ENCODE data around the gene TOP3B. TPM values are rescaled to one million over a fixed set of nuclear protein-coding genes. Genes with fewer than 3 reads are reported as not detected.

The TOP3B gene
- total RNA-seq, 1 donor from 2014 or later, result 53.9 TPM

DNA sequence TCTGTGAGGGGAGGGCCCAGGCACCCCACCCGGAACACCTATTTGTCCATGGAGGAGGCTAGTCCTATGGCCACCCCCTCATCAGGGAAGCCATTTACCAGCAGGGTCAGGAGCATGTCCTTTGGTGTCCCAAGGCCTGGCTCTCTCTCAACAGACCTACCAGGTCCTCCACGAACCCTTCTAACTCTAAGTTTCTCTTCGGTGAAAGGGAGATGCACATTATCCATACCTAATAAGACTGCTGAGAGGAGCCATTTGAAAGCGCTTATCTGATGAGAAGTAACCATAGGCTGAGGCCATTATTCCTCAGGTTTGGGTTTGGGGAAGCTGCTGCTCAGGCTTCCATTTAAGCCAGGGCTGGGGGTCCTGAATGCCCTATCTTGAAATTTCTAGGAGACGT is 9.2 kb upstream of the TOP3B start:
- no peak for DNase-seq (ENCODE audit: low spot score)
- no peaks in the 10 kb centered on the region for H3K36me3 Mint-ChIP-seq
- Histone ChIP-seq H3F3A (ENCODE audit: low read depth) (no peaks in the 10 kb centered on the region), H3K79me2 (ENCODE audit: low read depth) (no peaks in the 10 kb centered on the region), H3K9ac (no peak overlapping the region), H3K4me1 (no peaks in the 10 kb centered on the region), H3K36me3 (no peaks in the 10 kb centered on the region), H3K27me3 (peaks cover 100% of the 10 kb centered on the region), H4K20me1 (ENCODE audit: low read depth) (no peaks in the 10 kb centered on the region), H3K4me3 (no peak overlapping the region), H3K9me3 (ENCODE audit: low read depth) (no peaks in the 10 kb centered on the region), H3K4me2 (no peak overlapping the region), H3K27ac (no peak overlapping the region), H2AFZ (replicated peaks) (no peak overlapping the region)
- no peak overlapping the region for H3K4me3 Mint-ChIP-seq
- no peaks in the 10 kb centered on the region for H3K9me3 Mint-ChIP-seq
- peaks cover 13% of the 10 kb centered on the region for H3K27me3 Mint-ChIP-seq (ENCODE audit: insufficient read depth, low read depth)
- TF ChIP-seq, protein P1, sequence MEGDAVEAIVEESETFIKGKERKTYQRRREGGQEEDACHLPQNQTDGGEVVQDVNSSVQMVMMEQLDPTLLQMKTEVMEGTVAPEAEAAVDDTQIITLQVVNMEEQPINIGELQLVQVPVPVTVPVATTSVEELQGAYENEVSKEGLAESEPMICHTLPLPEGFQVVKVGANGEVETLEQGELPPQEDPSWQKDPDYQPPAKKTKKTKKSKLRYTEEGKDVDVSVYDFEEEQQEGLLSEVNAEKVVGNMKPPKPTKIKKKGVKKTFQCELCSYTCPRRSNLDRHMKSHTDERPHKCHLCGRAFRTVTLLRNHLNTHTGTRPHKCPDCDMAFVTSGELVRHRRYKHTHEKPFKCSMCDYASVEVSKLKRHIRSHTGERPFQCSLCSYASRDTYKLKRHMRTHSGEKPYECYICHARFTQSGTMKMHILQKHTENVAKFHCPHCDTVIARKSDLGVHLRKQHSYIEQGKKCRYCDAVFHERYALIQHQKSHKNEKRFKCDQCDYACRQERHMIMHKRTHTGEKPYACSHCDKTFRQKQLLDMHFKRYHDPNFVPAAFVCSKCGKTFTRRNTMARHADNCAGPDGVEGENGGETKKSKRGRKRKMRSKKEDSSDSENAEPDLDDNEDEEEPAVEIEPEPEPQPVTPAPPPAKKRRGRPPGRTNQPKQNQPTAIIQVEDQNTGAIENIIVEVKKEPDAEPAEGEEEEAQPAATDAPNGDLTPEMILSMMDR (IDR thresholded peaks at IDR 0.05), result no peak
- TF ChIP-seq EZH2phosphoT487 (IDR thresholded peaks at IDR 0.05) (no peak), EZH2 (IDR thresholded peaks at IDR 0.05) (no peak)
- no peak overlapping the region for H3K27ac Mint-ChIP-seq
- peaks cover 6% of the 10 kb centered on the region for H3K4me1 Mint-ChIP-seq

DNA sequence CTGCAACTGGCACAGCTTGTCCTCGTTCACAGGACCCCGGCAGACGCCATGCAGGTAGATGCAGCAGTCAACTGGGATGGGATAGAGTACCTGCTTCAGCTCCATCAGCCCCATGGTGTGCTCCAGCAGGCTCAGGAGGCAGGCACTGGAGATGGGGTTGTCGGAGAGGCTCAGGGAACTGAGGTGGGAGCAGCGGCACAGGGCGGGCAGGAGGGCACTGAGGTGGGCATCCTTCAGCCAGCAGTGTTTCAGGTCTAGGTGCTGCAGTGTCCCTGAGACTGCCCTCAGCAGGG is 8.7 kb upstream of the TOP3B start:
- Histone ChIP-seq H2AFZ (replicated peaks) (no peak overlapping the region), H3K27ac (no peak overlapping the region), H3K4me3 (no peak overlapping the region), H3K9ac (no peak overlapping the region), H4K20me1 (ENCODE audit: low read depth) (no peaks in the 10 kb centered on the region), H3K4me2 (no peak overlapping the region), H3K36me3 (no peaks in the 10 kb centered on the region), H3K4me1 (no peaks in the 10 kb centered on the region), H3K79me2 (ENCODE audit: low read depth) (no peaks in the 10 kb centered on the region), H3K27me3 (peaks cover 100% of the 10 kb centered on the region), H3F3A (ENCODE audit: low read depth) (no peaks in the 10 kb centered on the region), H3K9me3 (ENCODE audit: low read depth) (no peaks in the 10 kb centered on the region)
- TF ChIP-seq, protein P1 (IDR thresholded peaks at IDR 0.05), result no peak
- TF ChIP-seq EZH2phosphoT487 (IDR thresholded peaks at IDR 0.05) (no peak), EZH2 (IDR thresholded peaks at IDR 0.05) (no peak)
- no peaks in the 10 kb centered on the region for H3K36me3 Mint-ChIP-seq
- H3K9me3 Mint-ChIP-seq, result no peaks in the 10 kb centered on the region
- no peak overlapping the region for H3K4me3 Mint-ChIP-seq
- no peak for DNase-seq (ENCODE audit: low spot score)
- H3K4me1 Mint-ChIP-seq, result peaks cover 6% of the 10 kb centered on the region
- no peak overlapping the region for H3K27ac Mint-ChIP-seq
- H3K27me3 Mint-ChIP-seq (ENCODE audit: insufficient read depth, low read depth), result peaks cover 13% of the 10 kb centered on the region

DNA sequence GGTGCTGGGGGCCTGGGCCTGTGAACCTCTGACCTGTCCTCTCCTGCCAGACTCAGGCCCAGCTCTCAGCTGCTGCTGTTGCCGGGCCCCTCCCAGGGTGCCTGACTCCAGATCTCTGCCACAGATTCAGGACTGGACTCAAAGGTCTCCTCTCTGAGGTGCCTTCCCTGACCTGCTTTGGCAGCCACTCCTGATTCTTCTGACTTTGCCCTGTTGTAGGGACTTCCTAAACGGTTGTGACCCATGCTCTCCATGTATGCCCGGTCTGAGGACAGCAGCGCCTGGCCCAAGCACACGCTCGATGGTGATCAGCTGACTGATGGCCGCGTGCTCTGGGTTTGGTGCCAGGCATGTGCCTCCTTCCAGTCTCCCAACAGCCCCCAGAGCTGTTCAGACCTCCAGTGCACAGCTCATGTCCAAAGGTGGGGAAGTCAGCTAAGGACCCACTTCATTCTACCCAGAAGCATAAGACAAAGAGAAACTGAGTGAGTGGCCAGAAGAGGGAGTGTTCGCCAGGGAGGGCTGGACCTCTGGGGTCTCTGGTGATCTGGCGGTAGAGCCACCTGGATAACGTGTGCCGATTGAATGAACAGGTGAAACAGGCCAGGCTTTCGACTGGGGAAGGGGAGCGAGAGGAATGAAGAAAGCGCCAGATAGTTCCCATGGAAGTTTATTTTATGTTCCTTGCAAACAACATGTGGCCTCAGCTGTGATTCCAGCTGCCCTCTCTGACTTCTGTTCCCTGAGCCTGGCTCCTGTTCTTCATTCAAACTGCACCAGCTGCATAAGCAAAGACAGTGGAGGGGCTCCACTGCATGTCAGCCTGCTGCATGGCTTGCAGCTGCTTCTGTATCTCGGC is 8.1 kb upstream of the TOP3B start:
- Histone ChIP-seq H3K4me1 (no peaks in the 10 kb centered on the region), H3K4me3 (no peak overlapping the region), H3K79me2 (ENCODE audit: low read depth) (no peaks in the 10 kb centered on the region), H3K9ac (no peak overlapping the region), H4K20me1 (ENCODE audit: low read depth) (no peaks in the 10 kb centered on the region), H3K4me2 (no peak overlapping the region), H3K9me3 (ENCODE audit: low read depth) (no peaks in the 10 kb centered on the region), H2AFZ (replicated peaks) (no peak overlapping the region), H3F3A (ENCODE audit: low read depth) (no peaks in the 10 kb centered on the region), H3K27ac (no peak overlapping the region), H3K27me3 (peaks cover 97% of the 10 kb centered on the region), H3K36me3 (no peaks in the 10 kb centered on the region)
- no peak overlapping the region for H3K4me3 Mint-ChIP-seq
- H3K9me3 Mint-ChIP-seq, result no peaks in the 10 kb centered on the region
- H3K27ac Mint-ChIP-seq, result no peak overlapping the region
- DNase-seq (ENCODE audit: low spot score), result no peak
- H3K4me1 Mint-ChIP-seq, result peaks cover 6% of the 10 kb centered on the region
- H3K36me3 Mint-ChIP-seq, result no peaks in the 10 kb centered on the region
- TF ChIP-seq, protein P1 (IDR thresholded peaks at IDR 0.05), result no peak
- TF ChIP-seq EZH2phosphoT487 (IDR thresholded peaks at IDR 0.05) (no peak), EZH2 (IDR thresholded peaks at IDR 0.05) (no peak)
- H3K27me3 Mint-ChIP-seq (ENCODE audit: insufficient read depth, low read depth), result peaks cover 13% of the 10 kb centered on the region

Data from neural progenitor cell (in vitro differentiated cells).